D721Med (cell line): ENCODE measurements around the gene METTL13.

ENCODE experiments used
- DNase-seq: peaks from one replicate; pipeline ENCODE4 v3.0.0; 2011; ENCODE audit warnings: low spot score; ENCODE audit not compliant: insufficient read length
- FAIRE-seq: peaks from 2 replicates; lab custom pipeline; 2011; peaks lifted over from hg19 to GRCh38; lab: Jason Lieb, UNC
- TF ChIP-seq, protein P1 (sequence below): IDR thresholded peaks from 2 replicates; pipeline ENCODE4 v1.5.1; 2012; ENCODE audit warnings: mild to moderate bottlenecking, control low read depth; ENCODE audit not compliant: insufficient read depth; ENCODE audit errors: missing control alignments

Gene METTL13

DNA sequence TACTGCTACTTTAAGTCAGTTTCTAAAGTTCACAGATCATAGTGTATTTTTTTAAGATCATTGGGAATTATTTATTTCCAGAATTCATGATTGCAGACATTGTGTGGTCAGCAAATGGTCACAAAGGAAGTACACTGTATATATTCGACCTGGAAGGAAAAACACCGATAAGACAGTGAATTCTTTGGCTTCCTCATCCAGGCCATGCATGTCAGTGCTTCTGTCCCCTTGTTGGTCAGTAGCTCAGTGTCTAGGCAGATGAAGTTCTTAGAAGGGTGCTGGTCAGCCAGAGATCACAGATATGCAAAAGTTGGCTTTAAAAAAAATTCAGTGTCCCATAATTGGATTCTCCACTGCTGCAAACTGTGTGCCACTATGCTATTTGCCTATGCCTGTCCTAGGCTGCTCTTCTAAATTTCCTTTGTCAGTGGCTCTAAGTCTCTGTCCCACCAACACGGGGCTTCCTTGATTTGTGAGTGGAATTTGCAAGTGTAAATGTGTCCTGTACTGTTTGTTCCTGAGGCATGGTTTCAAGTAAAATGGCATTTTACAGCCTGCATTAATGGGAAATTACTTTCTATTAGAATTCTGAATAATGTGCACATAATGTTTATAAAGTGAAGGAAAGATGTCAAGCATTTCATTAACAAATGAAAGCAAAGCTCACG, 27.6 kb upstream of the METTL13 start:
- TF ChIP-seq, protein P1, sequence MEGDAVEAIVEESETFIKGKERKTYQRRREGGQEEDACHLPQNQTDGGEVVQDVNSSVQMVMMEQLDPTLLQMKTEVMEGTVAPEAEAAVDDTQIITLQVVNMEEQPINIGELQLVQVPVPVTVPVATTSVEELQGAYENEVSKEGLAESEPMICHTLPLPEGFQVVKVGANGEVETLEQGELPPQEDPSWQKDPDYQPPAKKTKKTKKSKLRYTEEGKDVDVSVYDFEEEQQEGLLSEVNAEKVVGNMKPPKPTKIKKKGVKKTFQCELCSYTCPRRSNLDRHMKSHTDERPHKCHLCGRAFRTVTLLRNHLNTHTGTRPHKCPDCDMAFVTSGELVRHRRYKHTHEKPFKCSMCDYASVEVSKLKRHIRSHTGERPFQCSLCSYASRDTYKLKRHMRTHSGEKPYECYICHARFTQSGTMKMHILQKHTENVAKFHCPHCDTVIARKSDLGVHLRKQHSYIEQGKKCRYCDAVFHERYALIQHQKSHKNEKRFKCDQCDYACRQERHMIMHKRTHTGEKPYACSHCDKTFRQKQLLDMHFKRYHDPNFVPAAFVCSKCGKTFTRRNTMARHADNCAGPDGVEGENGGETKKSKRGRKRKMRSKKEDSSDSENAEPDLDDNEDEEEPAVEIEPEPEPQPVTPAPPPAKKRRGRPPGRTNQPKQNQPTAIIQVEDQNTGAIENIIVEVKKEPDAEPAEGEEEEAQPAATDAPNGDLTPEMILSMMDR = no peak
- DNase-seq (no peak), FAIRE-seq (no peak)

- DNase-seq = no peak
- no peak for FAIRE-seq
- TF ChIP-seq, protein P1 = no peak
Measured at GRCh38 chr1:171754353-171754705, 27.1 kb upstream of the METTL13 start.

DNA sequence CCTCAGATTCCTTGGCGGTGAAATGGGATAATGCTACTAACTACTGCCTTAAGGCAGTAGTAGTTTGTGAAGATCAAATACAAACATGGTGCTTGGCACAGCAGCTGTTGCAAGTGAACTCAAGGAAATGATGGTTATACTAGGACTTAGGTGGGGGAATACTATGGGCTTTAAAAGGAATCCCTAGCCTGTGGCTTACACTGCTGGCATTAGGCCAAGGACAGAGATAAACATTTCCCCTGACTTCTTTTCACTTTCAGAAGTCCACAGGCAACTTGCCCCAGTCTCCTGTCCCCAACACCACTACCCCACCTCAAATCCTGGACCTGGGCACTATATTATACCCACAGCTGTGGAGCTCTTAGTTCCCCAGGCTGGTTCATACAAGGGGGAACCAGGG, 26.5 kb upstream of the METTL13 start:
- no peak for DNase-seq
- FAIRE-seq = no peak
- TF ChIP-seq, protein P1 = no peak

DNA sequence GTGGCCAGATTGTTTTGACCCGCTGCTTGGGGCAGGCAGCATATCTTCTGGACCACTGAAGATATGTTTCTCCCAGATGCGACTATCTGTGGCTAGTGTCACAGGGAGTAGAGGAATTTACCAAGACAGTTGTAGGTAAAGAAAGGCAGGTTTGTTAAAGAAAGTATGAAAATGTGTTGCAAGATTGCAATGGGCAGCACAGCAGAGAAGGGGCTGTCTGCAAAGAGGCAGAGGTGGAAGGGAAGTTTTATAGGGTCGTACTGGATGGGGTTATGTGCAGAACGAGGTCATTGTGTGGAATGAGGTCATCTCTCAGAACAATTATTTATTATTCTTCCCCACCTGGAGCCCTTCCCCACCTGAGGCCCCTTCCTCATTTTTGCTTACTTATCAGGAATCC, 24.6 kb upstream of the METTL13 start:
- TF ChIP-seq, protein P1 = no peak
- DNase-seq (no peak), FAIRE-seq (no peak)

GRCh38 chr1:171758011-171758410, 23.4 kb upstream of the METTL13 start:
- no peak for DNase-seq
- TF ChIP-seq, protein P1 = no peak
- no peak for FAIRE-seq

DNA sequence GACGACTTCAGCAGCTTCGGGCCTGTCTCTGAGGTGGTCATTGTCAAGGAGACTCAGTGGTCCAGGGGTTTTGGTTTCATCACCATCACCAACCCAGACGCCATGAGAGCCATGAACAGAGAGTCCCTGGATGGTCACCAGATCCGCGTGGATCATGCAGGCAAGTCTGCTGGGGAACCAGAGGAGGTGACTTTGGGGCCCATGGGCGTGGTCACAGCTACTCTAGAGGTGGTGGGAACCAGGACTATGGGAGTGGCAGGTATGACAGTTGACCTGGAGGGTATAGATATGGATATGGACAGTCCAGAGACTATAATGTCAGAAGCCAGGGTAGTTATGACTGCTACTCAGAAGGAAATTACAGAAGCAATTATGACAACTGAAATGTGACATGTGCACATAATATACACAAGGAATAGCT, 19.3 kb upstream of the METTL13 start:
- DNase-seq (no peak), FAIRE-seq (no peak)
- TF ChIP-seq, protein P1 = no peak

DNA sequence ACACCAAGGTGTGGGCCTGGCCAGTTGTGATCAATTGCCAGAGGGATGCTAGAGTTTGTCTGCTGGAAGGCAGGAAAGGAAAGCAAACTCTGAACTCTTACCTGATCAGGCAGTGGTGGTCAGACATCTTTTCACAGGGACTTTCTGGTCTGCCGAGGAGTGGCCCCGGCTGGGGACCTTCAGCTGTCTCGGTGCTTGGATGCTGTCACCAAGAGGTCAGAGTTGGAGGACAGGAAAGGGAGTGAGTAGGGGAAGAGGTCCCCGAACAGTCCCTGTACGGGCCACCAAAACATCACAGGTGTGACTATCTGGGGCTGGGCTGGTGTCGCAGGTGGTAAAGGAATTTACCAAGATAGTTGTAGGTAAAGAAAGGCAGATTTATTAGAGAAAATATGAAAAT, 17.7 kb upstream of the METTL13 start:
- DNase-seq = no peak
- TF ChIP-seq, protein P1 = no peak
- no peak for FAIRE-seq
